CD4-positive, CD25-positive, alpha-beta regulatory T cell (primary cell): ENCODE measurements around the gene RNF34. TPM values are rescaled to one million over a fixed set of nuclear protein-coding genes. Genes with fewer than 3 reads are reported as not detected.
"Not testable (repeated sequence)": the region's sequence is repeated elsewhere in the genome, so short reads cannot be mapped to it uniquely, and the experiment has no call there.

Experiments used
- ATAC-seq, 2 donors: fragments of 150-1000 bp; cut with Tn5 transposase; one replicate each; pipeline ENCODE4 v1.10.0; 2021; ENCODE audit warnings: low read depth in 2 of 2, moderate number of reproducible peaks in 2 of 2, moderate library complexity in 1 of 2
- DNase-seq, 3 donors: peaks; one replicate each; pipeline versions ENCODE4 v3.0.0 to v3.0.0-alpha.2; 2012 to 2022; ENCODE audit warnings: mixed read lengths in 1 of 3
- H3K27ac ChIP-seq: one replicate; pipeline ENCODE4 v1.7.0; 2013; ENCODE audit warnings: mild to moderate bottlenecking, low read length; ENCODE audit not compliant: insufficient read depth, poor library complexity, severe bottlenecking
- H3K27me3 ChIP-seq: one replicate; pipeline ENCODE4 v1.7.0; 2013; ENCODE audit warnings: low read length; ENCODE audit not compliant: control insufficient read depth, insufficient read depth
- H3K36me3 ChIP-seq: one replicate; pipeline ENCODE4 v1.7.0; 2013; ENCODE audit warnings: mild to moderate bottlenecking, low read length, moderate library complexity; ENCODE audit not compliant: control insufficient read depth, insufficient read depth
- H3K4me1 ChIP-seq: 2 replicates; pipeline ENCODE4 v1.7.0; 2013; ENCODE audit warnings: mild to moderate bottlenecking, low read length; ENCODE audit not compliant: insufficient read depth, control insufficient read depth, poor library complexity, severe bottlenecking
- H3K4me3 ChIP-seq: one replicate; pipeline ENCODE4 v1.7.0; 2013; ENCODE audit warnings: low read depth, mild to moderate bottlenecking, low read length, moderate library complexity
- H3K9me3 ChIP-seq, 2 experiments: 1 replicate in 1 of 2; 2 replicates in 1 of 2; pipeline ENCODE4 v1.7.0; 2013; ENCODE audit warnings: low read length in 2 of 2, mild to moderate bottlenecking in 1 of 2, moderate library complexity in 1 of 2; ENCODE audit not compliant: control insufficient read depth in 2 of 2
- H3K27ac Mint-ChIP-seq, 3 donors: one replicate each; pipeline ENCODE4 v1.8.0; 2020 to 2022; ENCODE audit warnings: mild to moderate bottlenecking in 3 of 3, mixed read lengths in 3 of 3, moderate library complexity in 2 of 3
- H3K27me3 Mint-ChIP-seq: one replicate; pipeline ENCODE4 v1.8.0; 2022; ENCODE audit warnings: mild to moderate bottlenecking, mixed read lengths
- H3K36me3 Mint-ChIP-seq: one replicate; pipeline ENCODE4 v1.8.0; 2020; ENCODE audit warnings: mixed read lengths
- H3K4me1 Mint-ChIP-seq, 4 donors: one replicate each; pipeline ENCODE4 v1.8.0; 2020 to 2022; ENCODE audit warnings: mixed read lengths in 4 of 4, mild to moderate bottlenecking in 1 of 4
- H3K4me3 Mint-ChIP-seq, 4 donors: one replicate each; pipeline ENCODE4 v1.8.0; 2020 to 2022; ENCODE audit warnings: mild to moderate bottlenecking in 4 of 4, mixed read lengths in 4 of 4, moderate library complexity in 3 of 4
- H3K9me3 Mint-ChIP-seq, 7 donors: one replicate each; pipeline ENCODE4 v1.8.0; 2020 to 2022; ENCODE audit warnings: mixed read lengths in 7 of 7, mild to moderate bottlenecking in 3 of 7, moderate library complexity in 2 of 7
- polyA plus RNA-seq, 4 donors: library from polyadenylated mRNA; unstranded; fragments of 300-500 nt; fragmentation: Illumina TruSeq; gene quantifications; one replicate each; pipeline ENCODE4 v1.2.3, GENCODE V29; 2021
- total RNA-seq: library from RNA; stranded (reverse); gene quantifications from one replicate; pipeline ENCODE4 v1.2.3, GENCODE V29; 2022

The RNF34 gene
- total and polyA plus RNA-seq, 5 donors from 2014 or later: 59.1 to 84.9 (median 72.4) TPM

DNA sequence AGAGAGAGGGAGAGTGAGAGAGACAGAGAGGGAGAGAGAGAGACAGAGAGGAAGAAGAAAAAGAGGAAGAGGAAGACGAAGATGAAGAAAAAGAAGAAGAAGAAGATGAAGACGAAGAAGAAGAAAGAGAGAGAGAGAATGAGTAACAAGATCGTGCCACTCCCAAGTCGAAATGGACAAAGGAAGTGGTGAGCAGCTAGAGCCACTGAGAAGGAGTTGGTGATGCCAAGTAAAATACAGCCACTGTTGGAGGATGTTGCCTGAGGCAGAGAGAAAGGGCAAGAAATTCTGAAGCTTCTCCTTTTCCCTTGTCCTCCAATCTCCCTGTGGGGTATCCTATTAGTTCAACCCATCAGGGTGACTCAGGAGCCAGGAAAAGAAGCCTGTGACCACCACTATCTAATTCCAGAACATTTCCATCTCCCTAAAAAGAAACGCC, 35.2 kb upstream of the RNF34 start:
- Histone ChIP-seq H3K36me3 (no peaks in the 10 kb centered on the region), H3K27me3 (peaks cover 7% of the 10 kb centered on the region), H3K9me3 (no peaks in the 10 kb centered on the region), H3K27ac (no peak overlapping the region), H3K4me3 (no peak overlapping the region), H3K4me1 (no peaks in the 10 kb centered on the region)
- Mint-ChIP-seq H3K27me3 (peaks cover 35% of the 10 kb centered on the region), H3K9me3 (no peaks in the 10 kb centered on the region), H3K4me3 (no peak overlapping the region), H3K36me3 (no peaks in the 10 kb centered on the region), H3K4me1 (no peaks in the 10 kb centered on the region), H3K27ac (no peak overlapping the region)
- no peak for ATAC-seq
- no peak for DNase-seq

DNA sequence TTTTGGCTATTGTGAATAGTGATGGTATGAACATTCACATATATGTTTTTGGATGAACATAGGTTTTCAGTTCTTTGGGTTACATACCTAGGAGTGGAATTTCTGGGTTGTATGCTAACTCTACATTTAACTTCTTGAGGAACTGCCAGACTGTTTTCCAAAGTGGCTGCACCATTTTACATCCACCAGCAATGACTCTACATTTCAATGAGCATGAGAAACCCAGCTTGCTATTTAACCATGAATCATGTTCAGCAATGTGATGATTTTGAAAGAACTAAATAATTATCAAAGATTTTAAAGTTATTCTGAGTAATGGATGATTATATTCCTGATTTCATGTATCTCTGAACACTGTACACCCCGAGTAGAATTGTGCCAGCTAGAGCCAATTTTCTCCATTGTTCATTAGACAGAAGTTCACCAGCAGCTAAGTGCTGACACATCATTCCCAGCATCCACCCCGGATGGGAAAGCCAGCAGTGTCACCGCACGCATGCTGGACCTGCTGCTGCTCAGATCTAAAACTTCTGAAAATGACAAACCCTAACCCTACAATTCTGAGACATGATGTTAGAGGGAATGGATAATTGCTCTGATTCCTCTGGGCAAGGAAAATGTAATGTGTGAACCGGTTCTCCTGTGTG, 34.4 kb upstream of the RNF34 start:
- Histone ChIP-seq H3K36me3 (no peaks in the 10 kb centered on the region), H3K27me3 (peaks cover 7% of the 10 kb centered on the region), H3K27ac (no peak overlapping the region), H3K4me1 (no peaks in the 10 kb centered on the region), H3K4me3 (no peak overlapping the region), H3K9me3 (no peaks in the 10 kb centered on the region)
- H3K27me3 Mint-ChIP-seq: peaks cover 35% of the 10 kb centered on the region
- H3K4me1 Mint-ChIP-seq: no peaks in the 10 kb centered on the region
- H3K27ac Mint-ChIP-seq: no peak overlapping the region
- DNase-seq (no peak), ATAC-seq (no peak)
- no peaks in the 10 kb centered on the region for H3K9me3 Mint-ChIP-seq
- no peak overlapping the region for H3K4me3 Mint-ChIP-seq
- H3K36me3 Mint-ChIP-seq: no peaks in the 10 kb centered on the region

DNA sequence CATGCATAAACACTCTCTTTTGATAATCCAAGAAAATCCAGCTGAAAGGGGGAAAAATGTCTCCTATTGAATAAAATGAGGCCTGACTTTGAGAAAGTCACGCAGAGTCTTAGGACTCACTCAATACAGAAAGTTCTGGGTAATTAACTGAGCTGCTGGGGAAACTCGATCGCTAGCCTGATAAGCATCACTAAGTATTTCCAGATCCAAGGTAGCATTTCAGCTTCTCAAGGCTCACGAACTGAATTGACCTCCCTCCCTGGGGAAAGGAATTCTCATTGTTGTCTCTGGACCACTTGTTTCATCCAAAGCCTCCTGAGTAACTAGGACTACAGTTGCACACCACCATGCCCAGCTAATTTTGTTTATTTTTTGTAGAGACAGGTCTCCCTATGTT, 33.9 kb upstream of the RNF34 start:
- DNase-seq: no peak
- ATAC-seq: no peak
- no peaks in the 10 kb centered on the region for H3K4me1 ChIP-seq
- H3K9me3 Mint-ChIP-seq: no peaks in the 10 kb centered on the region
- no peak overlapping the region for H3K27ac ChIP-seq
- no peak overlapping the region for H3K27ac Mint-ChIP-seq
- H3K4me3 Mint-ChIP-seq: no peak overlapping the region
- H3K36me3 Mint-ChIP-seq: no peaks in the 10 kb centered on the region
- no peaks in the 10 kb centered on the region for H3K36me3 ChIP-seq
- H3K4me1 Mint-ChIP-seq: no peaks in the 10 kb centered on the region
- H3K9me3 ChIP-seq: no peaks in the 10 kb centered on the region
- H3K4me3 ChIP-seq: no peak overlapping the region
- peaks cover 7% of the 10 kb centered on the region for H3K27me3 ChIP-seq
- peaks cover 35% of the 10 kb centered on the region for H3K27me3 Mint-ChIP-seq

DNA sequence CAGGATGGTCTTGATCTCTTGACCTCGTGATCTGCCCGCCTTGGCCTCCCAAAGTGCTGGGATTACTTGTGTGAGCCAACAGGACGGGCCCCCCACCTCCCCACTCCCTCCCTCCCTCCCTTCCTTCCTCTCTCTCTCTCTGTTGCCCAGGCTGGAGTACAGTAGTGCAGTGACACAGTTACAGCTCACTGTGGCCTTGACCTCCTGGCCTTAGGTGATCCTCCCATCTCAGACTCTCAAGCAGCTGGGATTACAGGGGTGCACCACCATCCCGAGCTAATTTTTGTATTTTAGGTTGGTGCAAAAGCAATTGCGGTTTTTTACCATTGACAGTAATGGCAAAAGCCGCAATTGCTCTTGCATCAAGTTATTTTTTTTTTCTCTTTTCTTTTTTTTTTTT, 28.5 kb upstream of the RNF34 start:
- Mint-ChIP-seq H3K4me3 (no peak overlapping the region), H3K4me1 (no peaks in the 10 kb centered on the region), H3K36me3 (no peaks in the 10 kb centered on the region), H3K27me3 (peaks cover 17% of the 10 kb centered on the region), H3K9me3 (peaks cover 0 to 3% (median 0%) of the 10 kb centered on the region in 7 donors), H3K27ac (no peak overlapping the region)
- H3K4me1 ChIP-seq: no peaks in the 10 kb centered on the region
- no peak overlapping the region for H3K4me3 ChIP-seq
- H3K27me3 ChIP-seq: peaks cover under 1% of the 10 kb centered on the region
- no peaks in the 10 kb centered on the region for H3K36me3 ChIP-seq
- H3K27ac ChIP-seq: no peak overlapping the region
- DNase-seq (no peak), ATAC-seq (no peak)
- no peaks in the 10 kb centered on the region for H3K9me3 ChIP-seq

DNA sequence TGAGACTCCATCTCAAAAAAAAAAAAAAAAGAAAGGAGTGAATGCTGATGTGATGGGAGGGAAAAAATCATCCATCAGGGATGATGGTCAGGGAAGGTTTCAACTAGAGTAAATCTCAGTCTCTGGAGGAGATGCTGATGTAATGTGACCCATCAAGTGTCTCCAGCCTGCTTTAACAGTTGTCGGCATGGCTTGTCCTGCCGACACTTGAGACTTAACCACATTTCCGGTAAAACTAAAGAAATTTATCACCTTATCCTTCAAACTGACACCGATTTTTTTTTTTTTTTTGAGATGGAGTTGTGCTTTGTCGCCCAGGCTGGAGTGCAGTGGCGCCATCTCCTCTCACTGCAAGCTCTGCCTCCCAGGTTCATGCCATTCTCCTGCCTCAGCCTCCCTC, 26.2 kb upstream of the RNF34 start:
- H3K27me3 ChIP-seq: peaks cover under 1% of the 10 kb centered on the region
- H3K9me3 ChIP-seq: no peaks in the 10 kb centered on the region
- Mint-ChIP-seq H3K27ac (no peak overlapping the region), H3K4me1 (no peaks in the 10 kb centered on the region), H3K4me3 (no peak overlapping the region), H3K9me3 (peaks cover 0 to 3% (median 0%) of the 10 kb centered on the region in 7 donors), H3K27me3 (peaks cover 14% of the 10 kb centered on the region), H3K36me3 (no peaks in the 10 kb centered on the region)
- ATAC-seq (no peak), DNase-seq (no peak)
- no peak overlapping the region for H3K27ac ChIP-seq
- H3K4me3 ChIP-seq: no peak overlapping the region
- no peaks in the 10 kb centered on the region for H3K36me3 ChIP-seq
- H3K4me1 ChIP-seq: no peaks in the 10 kb centered on the region

DNA sequence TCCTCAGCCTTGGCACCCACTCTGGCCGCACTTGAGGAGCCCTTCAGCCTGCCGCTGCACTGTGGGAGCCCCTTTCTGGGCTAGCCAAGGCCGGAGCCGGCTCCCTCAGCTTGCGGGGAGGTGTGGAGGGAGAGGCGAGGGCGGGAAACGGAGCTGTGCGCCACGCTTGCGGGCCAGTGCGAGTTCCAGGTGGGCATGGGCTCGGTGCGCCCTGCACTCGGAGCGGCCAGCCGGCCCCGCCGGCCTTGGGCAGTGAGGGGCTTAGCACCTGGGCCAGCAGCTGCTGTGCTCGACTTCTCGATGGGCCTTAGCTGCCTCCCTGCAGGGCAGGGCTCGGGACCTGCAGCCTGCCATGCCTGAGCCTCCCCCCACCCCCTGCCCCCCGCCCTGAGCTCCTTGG, 25.6 kb upstream of the RNF34 start:
- DNase-seq, H3K27ac Mint-ChIP-seq, H3K27me3 ChIP-seq, H3K4me3 ChIP-seq, ATAC-seq, H3K4me1 Mint-ChIP-seq, H3K9me3 ChIP-seq, H3K9me3 Mint-ChIP-seq, H3K27ac ChIP-seq, H3K36me3 ChIP-seq, H3K4me1 ChIP-seq, H3K4me3 Mint-ChIP-seq, H3K36me3 Mint-ChIP-seq: not testable (repeated sequence)
- H3K27me3 Mint-ChIP-seq: peaks cover 15% of the 10 kb centered on the region

DNA sequence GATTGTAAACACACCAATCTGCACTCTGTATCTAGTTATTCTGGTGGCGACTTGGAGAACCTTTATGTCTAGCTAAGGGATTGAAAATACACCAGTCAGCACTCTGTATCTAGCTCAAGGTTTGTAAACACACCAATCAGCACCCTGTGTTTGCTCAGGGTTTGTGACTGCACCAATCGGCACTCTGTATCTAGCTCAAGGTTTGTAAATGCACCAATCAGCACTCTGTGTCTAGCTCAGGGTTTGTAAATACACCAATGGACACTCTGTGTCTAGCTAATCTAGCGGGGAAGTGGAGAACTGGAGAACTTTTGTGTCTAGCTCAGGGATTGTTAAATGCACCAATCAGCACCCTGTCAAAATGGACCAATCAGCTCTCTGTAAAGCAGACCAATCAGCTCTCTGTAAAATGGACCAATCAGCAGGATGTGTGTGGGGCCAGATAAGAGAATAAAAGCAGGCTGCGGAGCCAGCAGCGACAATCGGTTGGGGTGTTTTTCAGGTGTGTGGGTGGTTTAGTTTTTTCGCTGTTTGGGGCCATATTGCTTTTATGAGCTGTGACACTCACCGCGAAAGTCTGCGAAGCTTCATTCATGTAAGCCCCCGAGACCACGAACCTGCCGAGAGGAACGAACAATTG, 24.9 kb upstream of the RNF34 start:
- not testable (repeated sequence) for H3K4me3 Mint-ChIP-seq, H3K36me3 Mint-ChIP-seq, H3K36me3 ChIP-seq, H3K9me3 Mint-ChIP-seq, H3K27me3 ChIP-seq, H3K4me3 ChIP-seq, H3K9me3 ChIP-seq, H3K4me1 Mint-ChIP-seq, H3K4me1 ChIP-seq, ATAC-seq, H3K27ac Mint-ChIP-seq, H3K27ac ChIP-seq, DNase-seq
- H3K27me3 Mint-ChIP-seq: peaks cover 18% of the 10 kb centered on the region
